GM18507 (cell line): ENCODE results near the gene LPIN1.

ENCODE experiments used
- DNase-seq: peaks from one replicate; pipeline ENCODE4 v3.0.0; 2011; ENCODE audit warnings: low read depth; ENCODE audit not compliant: insufficient read length; ENCODE audit errors: extremely low spot score
- FAIRE-seq: peaks from 2 replicates; lab custom pipeline; 2011; peaks lifted over from hg19 to GRCh38; lab: Jason Lieb, UNC

The LPIN1 gene

GRCh38 chr2:11872247-11872947 lies 126.0 kb downstream of the LPIN1 start:
- FAIRE-seq = no peak
- DNase-seq = no peak

DNA sequence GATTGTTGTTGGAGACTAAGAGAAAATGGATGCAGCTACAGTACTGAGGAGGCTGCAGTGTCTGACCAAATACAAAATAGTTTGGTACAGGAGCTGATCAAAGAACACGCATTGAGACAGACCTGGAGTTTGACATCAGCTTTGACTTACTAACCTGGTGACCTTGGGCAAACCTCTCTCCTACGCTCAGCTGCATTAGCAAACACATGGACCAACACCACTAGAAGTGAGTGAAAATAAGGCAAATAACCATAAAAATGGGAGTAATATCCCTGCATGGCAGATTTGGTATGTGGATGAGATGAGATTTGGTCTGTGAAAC lies 126.5 kb downstream of the LPIN1 start:
- no peak for FAIRE-seq

DNA sequence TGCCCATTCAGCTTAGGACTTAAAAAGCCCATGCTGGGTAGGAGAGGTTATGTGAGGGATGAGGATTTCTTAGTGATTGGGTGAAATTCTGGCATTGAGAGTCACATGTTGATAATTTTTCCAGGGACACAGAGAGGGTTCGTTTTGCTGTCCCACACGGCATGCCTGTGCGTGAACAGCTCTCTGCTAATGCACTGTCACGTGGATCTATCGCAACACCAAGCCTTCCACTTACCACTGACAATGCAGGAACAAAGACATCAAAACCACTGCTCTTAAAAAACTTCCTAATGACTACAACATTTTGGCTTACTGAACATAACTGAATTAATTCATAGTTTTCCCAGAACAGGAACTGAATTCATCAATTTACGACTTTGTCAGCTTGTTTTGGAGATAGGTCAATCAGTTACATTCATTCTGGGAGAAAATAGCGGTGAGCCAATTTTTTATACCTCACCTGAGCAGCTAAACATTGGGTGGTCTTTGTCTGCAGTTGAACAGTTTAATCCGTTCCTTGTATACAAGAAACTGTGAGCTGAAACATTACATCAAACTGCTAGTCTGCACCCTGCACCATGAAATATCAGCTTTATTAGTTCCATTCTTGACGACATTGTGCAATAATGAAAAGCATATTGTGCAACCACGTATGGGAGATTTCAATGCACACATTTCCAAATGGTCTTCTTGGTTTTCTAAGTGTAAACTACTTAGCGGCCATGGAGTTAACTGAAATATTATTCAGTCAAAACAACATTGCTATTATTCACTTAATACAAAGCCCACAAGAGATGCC lies 127.1 kb downstream of the LPIN1 start:
- FAIRE-seq = no peak
- DNase-seq = no peak

More for the DNA sequence above, 126.5 kb downstream of the LPIN1 start:
- DNase-seq = no peak

- no peak for DNase-seq
- no peak for FAIRE-seq
Observed at GRCh38 chr2:11874861-11875260, 128.4 kb downstream of the LPIN1 start.

DNA sequence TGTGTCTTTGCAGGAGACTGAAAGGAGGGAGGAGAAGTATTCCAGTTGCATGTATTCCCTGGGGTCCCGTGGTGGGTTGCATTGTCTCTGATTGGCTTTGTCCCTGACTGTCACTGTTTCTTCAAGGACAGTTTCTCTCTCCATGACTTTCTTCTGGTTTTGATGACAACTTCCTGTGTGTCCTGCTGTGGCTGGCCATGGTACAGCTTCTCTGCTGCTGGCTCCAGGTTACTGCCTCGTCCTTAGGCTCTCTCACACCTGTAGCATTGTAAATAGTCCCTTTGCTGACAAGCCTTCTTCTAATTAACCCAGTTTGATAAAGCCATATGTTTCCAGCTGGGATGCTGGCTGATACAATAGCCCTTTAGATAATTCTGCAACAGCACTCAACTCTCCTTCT lies 129.0 kb downstream of the LPIN1 start:
- DNase-seq = no peak
- no peak for FAIRE-seq

GRCh38 chr2:11876436-11876835 lies 130.0 kb downstream of the LPIN1 start:
- no peak for DNase-seq
- no peak for FAIRE-seq

DNA sequence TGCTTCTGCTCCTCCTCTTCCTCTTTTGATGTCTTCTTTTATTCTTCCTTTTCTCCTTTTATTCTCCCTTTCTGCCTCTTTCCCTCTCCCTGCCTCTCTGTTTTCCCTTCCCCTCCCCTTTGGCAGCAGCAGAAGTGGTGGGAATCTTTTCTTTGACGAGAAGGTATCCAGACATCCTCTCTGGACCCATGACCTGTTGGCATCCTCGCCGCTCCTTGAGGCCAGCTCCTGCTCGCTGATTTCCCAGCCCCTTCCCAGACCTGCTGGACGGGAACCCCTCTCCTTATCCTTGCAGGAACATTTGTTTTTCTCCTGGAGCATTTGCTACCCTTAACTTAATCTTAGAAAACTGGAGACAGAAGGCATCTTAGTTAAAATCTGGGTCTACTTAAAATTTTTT lies 130.5 kb downstream of the LPIN1 start:
- FAIRE-seq (no peak), DNase-seq (no peak)
